IMR-90 (cell line): Measurements from ENCODE around the gene CERT1.

Experiments used
- BHLHE40 ChIP-seq: fragments of 150-350 bp; IDR thresholded peaks from 2 replicates; pipeline ENCODE4 v1.6.1; 2016; ENCODE audit warnings: mild to moderate bottlenecking, low read depth, low read length
- CEBPB ChIP-seq: IDR thresholded peaks from 2 replicates; pipeline ENCODE4 v1.6.1; 2012; ENCODE audit warnings: low read depth, low read length, improper control_type of control experiment
- CTCF ChIP-seq: conservative IDR thresholded peaks from 2 replicates; pipeline ENCODE4 v1.5.1; 2012; ENCODE audit warnings: mild to moderate bottlenecking, low read depth, low read length, improper control_type of control experiment
- ELK1 ChIP-seq: fragments of 150-350 bp; IDR thresholded peaks from 2 replicates; pipeline ENCODE4 v1.6.1; 2016; ENCODE audit warnings: low read depth, mild to moderate bottlenecking, low read length, moderate library complexity, borderline replicate concordance
- FOS ChIP-seq: fragments of 150-350 bp; IDR thresholded peaks from 2 replicates; pipeline ENCODE4 v1.6.1; 2016; ENCODE audit warnings: low read depth, low read length
- MAFK ChIP-seq: IDR thresholded peaks from 2 replicates; pipeline ENCODE4 v1.6.1; 2012; ENCODE audit warnings: low read depth, low read length, improper control_type of control experiment
- MXI1 ChIP-seq: IDR thresholded peaks from 2 replicates; pipeline ENCODE4 v1.6.1; 2012; ENCODE audit warnings: low read depth, mild to moderate bottlenecking, low read length, moderate library complexity, borderline replicate concordance
- POLR2A ChIP-seq: IDR thresholded peaks from 2 replicates; pipeline ENCODE4 v1.6.1; 2012; ENCODE audit warnings: mild to moderate bottlenecking, low read depth, low read length
- RAD21 ChIP-seq: IDR thresholded peaks from 2 replicates; pipeline ENCODE4 v1.6.1; 2012; ENCODE audit warnings: low read length, improper control_type of control experiment
- SMC3 ChIP-seq: fragments of 150-350 bp; IDR thresholded peaks from 2 replicates; pipeline ENCODE4 v1.6.1; 2016; ENCODE audit warnings: low read depth, mild to moderate bottlenecking, antibody characterized with exemption, low read length, moderate library complexity
- TF ChIP-seq, protein P1 (sequence below): fragments of 150-350 bp; IDR thresholded peaks from 2 replicates; pipeline ENCODE4 v1.6.1; 2017; ENCODE audit warnings: mild to moderate bottlenecking, antibody characterized with exemption, low read length, low read depth

GRCh38 chr5:75538211-75538610 is 26.8 kb upstream of the CERT1 start:
- no peak for TF ChIP-seq POLR2A
- no peak for TF ChIP-seq CTCF
- TF ChIP-seq SMC3, result no peak
- no peak for TF ChIP-seq MAFK
- TF ChIP-seq RAD21, result no peak
- TF ChIP-seq CEBPB, result 0 out of 2 replicates have a peak, but pooled peaks have one; percentile 9
- TF ChIP-seq MXI1, result no peak
- TF ChIP-seq BHLHE40, result no peak
- no peak for TF ChIP-seq FOS
- TF ChIP-seq, protein P1, sequence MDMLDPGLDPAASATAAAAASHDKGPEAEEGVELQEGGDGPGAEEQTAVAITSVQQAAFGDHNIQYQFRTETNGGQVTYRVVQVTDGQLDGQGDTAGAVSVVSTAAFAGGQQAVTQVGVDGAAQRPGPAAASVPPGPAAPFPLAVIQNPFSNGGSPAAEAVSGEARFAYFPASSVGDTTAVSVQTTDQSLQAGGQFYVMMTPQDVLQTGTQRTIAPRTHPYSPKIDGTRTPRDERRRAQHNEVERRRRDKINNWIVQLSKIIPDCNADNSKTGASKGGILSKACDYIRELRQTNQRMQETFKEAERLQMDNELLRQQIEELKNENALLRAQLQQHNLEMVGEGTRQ, result no peak
- no peak for TF ChIP-seq ELK1
